HG03460 (cell line): ENCODE results near the gene OVOL2.

ENCODE experiments used
- ATAC-seq: cut with Tn5 transposase; IDR thresholded peaks from one replicate; pipeline ENCODE4 v1.9.1; 2021; ENCODE audit not compliant: unreplicated experiment

OVOL2 gene

GRCh38 chr20:17992224-17992637 lies 65.5 kb downstream of the OVOL2 start:
- no peak for ATAC-seq

GRCh38 chr20:17990278-17990972 lies 67.3 kb downstream of the OVOL2 start:
- ATAC-seq: no peak

GRCh38 chr20:17987988-17988387 lies 69.7 kb downstream of the OVOL2 start:
- no peak for ATAC-seq

- ATAC-seq: no peak
Observed at GRCh38 chr20:17985388-17986018, 72.2 kb downstream of the OVOL2 start.

GRCh38 chr20:17976305-17976704 lies 81.4 kb downstream of the OVOL2 start:
- ATAC-seq: no peak
